Smooth muscle cell (in vitro differentiated cells): Measurements from ENCODE around the gene CDKN1A. TPM values are rescaled to one million over a fixed set of nuclear protein-coding genes. Genes with fewer than 3 reads are reported as not detected.

Experiments
- DNase-seq: peaks from one replicate; lab custom pipeline; 2025; ENCODE audit not compliant: unreplicated experiment; lab: John Stamatoyannopoulos, UW
- H2AFZ ChIP-seq: fragments of 200-600 bp; sonication (generic); 2 replicates; pipeline ENCODE4 v1.6.0; 2016; ENCODE audit warnings: antibody characterized with exemption, low read depth, mild to moderate bottlenecking
- H3F3A ChIP-seq: fragments of 200-600 bp; sonication (generic); 2 replicates; pipeline ENCODE4 v1.6.0; 2017; ENCODE audit warnings: antibody characterized with exemption, low read depth
- H3K27ac ChIP-seq: fragments of 200-600 bp; sonication (generic); 2 replicates; pipeline ENCODE4 v1.5.1; 2016; ENCODE audit warnings: low read depth, mild to moderate bottlenecking
- H3K27me3 ChIP-seq: fragments of 200-600 bp; sonication (generic); 2 replicates; pipeline ENCODE4 v1.6.1; 2016; ENCODE audit warnings: low read depth, mild to moderate bottlenecking
- H3K36me3 ChIP-seq: fragments of 200-600 bp; sonication (generic); 2 replicates; pipeline ENCODE4 v1.5.1; 2016; ENCODE audit warnings: low read depth
- H3K4me1 ChIP-seq: fragments of 200-600 bp; sonication (generic); 2 replicates; pipeline ENCODE4 v1.5.1; 2016; ENCODE audit warnings: low read depth
- H3K4me2 ChIP-seq: fragments of 200-600 bp; sonication (generic); 2 replicates; pipeline ENCODE4 v1.6.0; 2016; ENCODE audit warnings: mild to moderate bottlenecking
- H3K4me3 ChIP-seq: fragments of 200-600 bp; sonication (generic); 2 replicates; pipeline ENCODE4 v1.5.1; 2016; ENCODE audit warnings: mild to moderate bottlenecking
- H3K79me2 ChIP-seq: fragments of 200-600 bp; sonication (generic); 2 replicates; pipeline ENCODE4 v1.6.0; 2016; ENCODE audit warnings: low read depth, mild to moderate bottlenecking
- H3K9ac ChIP-seq: fragments of 200-600 bp; sonication (generic); 2 replicates; pipeline ENCODE4 v1.6.0; 2016; ENCODE audit warnings: low read depth
- H3K9me3 ChIP-seq: fragments of 200-600 bp; sonication (generic); replicated peaks from 2 replicates; pipeline ENCODE4 v1.5.1; 2016; ENCODE audit warnings: low read depth
- H4K20me1 ChIP-seq: fragments of 200-600 bp; sonication (generic); 2 replicates; pipeline ENCODE4 v1.6.0; 2016; ENCODE audit warnings: low read depth
- WGBS: methylation state at CpG from one replicate; pipeline ENCODE4 v1.1.7; 2016; ENCODE audit warnings: low lambda C conversion rate; 5-methylcytosine and 5-hydroxymethylcytosine counted together
- polyA plus RNA-seq: library from polyadenylated mRNA; unstranded; fragments of >200 nt; fragmentation: Nextera tagmentation; extraction: Ambion mirVana; gene quantifications from 2 replicates; pipeline ENCODE4 v1.2.1, GENCODE V29; 2016
- total RNA-seq: library from RNA; depleted of rRNA; stranded (reverse); fragments of >200 nt; gene quantifications from 2 replicates; pipeline ENCODE4 v1.2.3, GENCODE V29; 2014
- TF ChIP-seq, protein P1 (sequence below): fragments of 200-600 bp; sonication (generic); IDR thresholded peaks from 2 replicates; pipeline ENCODE4 v1.5.1; 2017; ENCODE audit warnings: borderline replicate concordance, mild to moderate bottlenecking, antibody characterized with exemption; ENCODE audit not compliant: insufficient read depth, poor library complexity, severe bottlenecking

The CDKN1A gene
- total and polyA plus RNA-seq, 2 experiments from 2014 or later: 859 to 1,633 TPM

GRCh38 chr6:36676141-36677058 is 2.1 kb upstream of the CDKN1A start:
- H3K36me3 ChIP-seq: no peaks in the 10 kb centered on the region
- TF ChIP-seq, protein P1, sequence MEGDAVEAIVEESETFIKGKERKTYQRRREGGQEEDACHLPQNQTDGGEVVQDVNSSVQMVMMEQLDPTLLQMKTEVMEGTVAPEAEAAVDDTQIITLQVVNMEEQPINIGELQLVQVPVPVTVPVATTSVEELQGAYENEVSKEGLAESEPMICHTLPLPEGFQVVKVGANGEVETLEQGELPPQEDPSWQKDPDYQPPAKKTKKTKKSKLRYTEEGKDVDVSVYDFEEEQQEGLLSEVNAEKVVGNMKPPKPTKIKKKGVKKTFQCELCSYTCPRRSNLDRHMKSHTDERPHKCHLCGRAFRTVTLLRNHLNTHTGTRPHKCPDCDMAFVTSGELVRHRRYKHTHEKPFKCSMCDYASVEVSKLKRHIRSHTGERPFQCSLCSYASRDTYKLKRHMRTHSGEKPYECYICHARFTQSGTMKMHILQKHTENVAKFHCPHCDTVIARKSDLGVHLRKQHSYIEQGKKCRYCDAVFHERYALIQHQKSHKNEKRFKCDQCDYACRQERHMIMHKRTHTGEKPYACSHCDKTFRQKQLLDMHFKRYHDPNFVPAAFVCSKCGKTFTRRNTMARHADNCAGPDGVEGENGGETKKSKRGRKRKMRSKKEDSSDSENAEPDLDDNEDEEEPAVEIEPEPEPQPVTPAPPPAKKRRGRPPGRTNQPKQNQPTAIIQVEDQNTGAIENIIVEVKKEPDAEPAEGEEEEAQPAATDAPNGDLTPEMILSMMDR: no peak
- peaks cover 29% of the 10 kb centered on the region for H4K20me1 ChIP-seq
- H3K4me2 ChIP-seq: peak overlapping the region; percentile 98
- H3K27me3 ChIP-seq: no peaks in the 10 kb centered on the region
- peak overlapping the region; percentile 91 for H3K9ac ChIP-seq
- no peak for DNase-seq
- H2AFZ ChIP-seq: peak overlapping the region; percentile 60
- H3K27ac ChIP-seq: peak overlapping the region; percentile 99
- H3F3A ChIP-seq: peaks cover 31% of the 10 kb centered on the region
- peak overlapping the region; percentile 92 for H3K4me3 ChIP-seq
- H3K4me1 ChIP-seq: peaks cover 34% of the 10 kb centered on the region
- peaks cover 25% of the 10 kb centered on the region for H3K79me2 ChIP-seq
- no peaks in the 10 kb centered on the region for H3K9me3 ChIP-seq
- 46% methylated on average over 4 of the region's 4 CpGs for WGBS

DNA sequence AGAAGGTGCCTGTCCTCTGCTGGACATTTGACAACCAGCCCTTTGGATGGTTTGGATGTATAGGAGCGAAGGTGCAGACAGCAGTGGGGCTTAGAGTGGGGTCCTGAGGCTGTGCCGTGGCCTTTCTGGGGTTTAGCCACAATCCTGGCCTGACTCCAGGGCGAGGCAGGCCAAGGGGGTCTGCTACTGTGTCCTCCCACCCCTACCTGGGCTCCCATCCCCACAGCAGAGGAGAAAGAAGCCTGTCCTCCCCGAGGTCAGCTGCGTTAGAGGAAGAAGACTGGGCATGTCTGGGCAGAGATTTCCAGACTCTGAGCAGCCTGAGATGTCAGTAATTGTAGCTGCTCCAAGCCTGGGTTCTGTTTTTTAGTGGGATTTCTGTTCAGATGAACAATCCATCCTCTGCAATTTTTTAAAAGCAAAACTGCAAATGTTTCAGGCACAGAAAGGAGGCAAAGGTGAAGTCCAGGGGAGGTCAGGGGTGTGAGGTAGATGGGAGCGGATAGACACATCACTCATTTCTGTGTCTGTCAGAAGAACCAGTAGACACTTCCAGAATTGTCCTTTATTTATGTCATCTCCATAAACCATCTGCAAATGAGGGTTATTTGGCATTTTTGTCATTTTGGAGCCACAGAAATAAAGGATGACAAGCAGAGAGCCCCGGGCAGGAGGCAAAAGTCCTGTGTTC is 1.3 kb upstream of the CDKN1A start:
- peaks cover 37% of the 10 kb centered on the region for H3K4me1 ChIP-seq
- TF ChIP-seq, protein P1: no peak
- no peaks in the 10 kb centered on the region for H3K9me3 ChIP-seq
- no peaks in the 10 kb centered on the region for H3K27me3 ChIP-seq
- WGBS: 55% methylated on average over 7 of the region's 7 CpGs
- H3K4me3 ChIP-seq: peak overlapping the region; percentile 92
- H3K4me2 ChIP-seq: peak overlapping the region; percentile 98
- H3K36me3 ChIP-seq: no peaks in the 10 kb centered on the region
- peaks cover 35% of the 10 kb centered on the region for H3F3A ChIP-seq
- H2AFZ ChIP-seq: no peak overlapping the region
- H3K27ac ChIP-seq: peak overlapping the region; percentile 99
- H3K79me2 ChIP-seq: peaks cover 33% of the 10 kb centered on the region
- peak overlapping the region; percentile 91 for H3K9ac ChIP-seq
- peaks cover 37% of the 10 kb centered on the region for H4K20me1 ChIP-seq
- no peak for DNase-seq

- H3K4me3 ChIP-seq: peak overlapping the region; percentile 92
- H3K79me2 ChIP-seq: peaks cover 40% of the 10 kb centered on the region
- H4K20me1 ChIP-seq: peaks cover 44% of the 10 kb centered on the region
- TF ChIP-seq, protein P1: no peak
- no peaks in the 10 kb centered on the region for H3K9me3 ChIP-seq
- peaks cover 43% of the 10 kb centered on the region for H3F3A ChIP-seq
- WGBS: 23% methylated on average over 10 of the region's 10 CpGs
- H2AFZ ChIP-seq: no peak overlapping the region
- no peaks in the 10 kb centered on the region for H3K27me3 ChIP-seq
- H3K9ac ChIP-seq: peak overlapping the region; percentile 91
- peaks cover 40% of the 10 kb centered on the region for H3K4me1 ChIP-seq
- DNase-seq: no peak
- H3K27ac ChIP-seq: peak overlapping the region; percentile 99
- H3K36me3 ChIP-seq: no peaks in the 10 kb centered on the region
- peak overlapping the region; percentile 98 for H3K4me2 ChIP-seq
Measured at GRCh38 chr6:36677753-36678487, 594 bp upstream of the CDKN1A start.
